GM18502 (cell line): ENCODE measurements around the gene MKLN1.

Experiments used
- ATAC-seq: cut with Tn5 transposase; IDR thresholded peaks from one replicate; pipeline ENCODE4 v1.9.1; 2021; ENCODE audit warnings: mild to moderate bottlenecking; ENCODE audit not compliant: unreplicated experiment, poor library complexity

The MKLN1 gene

DNA sequence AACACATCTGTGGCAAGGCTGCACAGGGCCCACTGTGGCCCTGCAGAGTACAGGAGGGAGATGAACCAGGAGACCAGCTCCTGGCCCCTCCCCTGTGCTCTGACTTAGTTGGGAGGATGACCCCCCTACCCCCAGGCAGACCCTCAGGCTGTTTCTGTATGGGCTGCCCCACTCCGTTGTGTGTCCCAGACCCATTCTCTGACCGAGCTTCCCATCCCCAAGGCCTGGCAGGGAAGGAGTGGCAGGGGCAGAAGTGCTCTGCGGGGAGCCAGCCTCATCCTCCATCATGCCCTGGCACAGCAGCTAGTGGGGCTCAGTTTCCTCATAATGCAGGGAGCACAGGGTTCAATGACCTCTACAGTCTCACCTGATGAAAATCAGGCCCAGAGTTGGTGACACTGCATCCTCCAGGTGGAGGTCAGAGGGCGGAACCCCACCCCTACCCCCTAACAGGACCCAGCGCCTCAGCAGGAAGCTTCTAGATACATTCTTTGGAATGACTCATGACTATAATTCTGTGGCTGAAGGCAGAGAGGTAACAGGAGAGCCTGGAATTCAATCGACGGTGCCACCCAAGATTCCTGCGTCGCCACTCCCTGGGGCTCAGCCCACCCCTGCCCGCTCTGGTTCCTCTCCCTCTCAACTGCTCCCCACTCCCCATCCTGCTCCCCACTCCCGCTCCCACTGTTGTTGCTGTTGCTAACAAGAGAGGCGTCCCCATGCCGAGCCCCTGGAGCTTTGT is 210.6 kb downstream of the MKLN1 start:
- ATAC-seq, result no peak

DNA sequence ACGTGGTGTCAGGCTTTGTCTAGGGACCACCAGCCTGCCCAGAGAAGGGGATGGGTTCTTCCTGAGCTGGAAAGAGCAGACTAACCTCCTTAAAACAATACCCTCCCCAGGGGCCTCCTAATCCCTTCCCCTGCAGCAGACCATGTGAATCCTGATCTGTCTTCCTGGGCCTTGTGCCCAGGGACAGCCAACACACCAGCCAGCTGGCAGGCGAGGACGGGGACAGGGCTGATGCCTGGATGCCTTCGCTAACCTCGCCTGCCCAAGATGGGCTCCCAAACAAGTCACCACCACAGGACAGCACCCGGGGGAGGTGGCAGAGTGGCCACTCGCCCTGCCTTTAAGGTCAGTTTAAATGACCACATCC is 211.1 kb downstream of the MKLN1 start:
- no peak for ATAC-seq

DNA sequence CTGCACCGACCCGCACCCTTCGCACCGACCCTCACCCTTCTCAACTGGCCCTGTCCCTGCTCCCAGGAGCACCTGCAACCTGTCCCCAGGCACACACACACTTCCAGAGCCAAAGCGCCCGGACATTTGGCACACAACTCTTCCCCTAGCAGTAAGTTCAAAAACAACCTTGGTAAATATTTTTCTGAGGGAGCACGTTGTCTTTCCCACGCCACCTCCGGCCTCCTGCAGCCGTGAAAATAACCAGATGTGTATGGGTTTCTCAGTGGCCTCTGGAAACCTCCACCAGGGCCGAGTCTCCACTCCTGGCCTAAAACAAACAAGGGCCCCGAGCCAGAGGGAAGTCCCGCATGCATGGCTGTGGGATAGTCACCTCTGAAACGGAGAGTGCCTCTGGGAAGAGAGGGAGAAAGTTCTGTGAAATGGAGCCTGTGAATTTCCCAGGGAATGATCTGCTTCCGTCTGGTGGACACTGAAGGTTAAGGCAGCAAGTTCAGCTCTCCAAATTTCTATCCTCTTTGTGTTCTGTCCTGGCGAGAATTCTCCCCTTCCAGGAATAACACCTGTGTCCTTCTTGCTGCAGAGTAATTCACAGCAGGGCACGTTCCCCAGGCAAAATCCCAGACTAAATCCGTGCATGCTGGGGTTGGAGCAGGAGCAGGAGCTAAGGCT is 213.0 kb downstream of the MKLN1 start:
- ATAC-seq, result no peak

DNA sequence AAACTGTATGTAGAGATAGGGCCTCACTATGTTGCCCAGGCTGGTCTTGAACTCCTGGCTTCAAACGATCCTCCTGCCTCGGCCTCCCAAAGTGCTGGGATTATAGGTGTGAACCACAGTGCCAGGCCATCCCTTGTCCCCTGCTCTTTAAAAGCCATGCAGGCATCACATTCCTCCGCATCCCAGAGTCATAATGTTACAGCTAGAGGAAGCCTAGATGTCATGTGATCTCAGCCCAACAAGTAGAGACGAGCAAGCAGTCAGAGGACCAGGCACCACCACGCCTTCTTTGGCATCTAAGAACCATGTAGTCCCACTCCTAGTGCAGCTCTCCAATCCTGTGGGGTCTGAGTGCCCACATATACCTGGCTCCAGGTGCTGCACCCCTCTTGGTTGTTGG is 215.6 kb downstream of the MKLN1 start:
- no peak for ATAC-seq

DNA sequence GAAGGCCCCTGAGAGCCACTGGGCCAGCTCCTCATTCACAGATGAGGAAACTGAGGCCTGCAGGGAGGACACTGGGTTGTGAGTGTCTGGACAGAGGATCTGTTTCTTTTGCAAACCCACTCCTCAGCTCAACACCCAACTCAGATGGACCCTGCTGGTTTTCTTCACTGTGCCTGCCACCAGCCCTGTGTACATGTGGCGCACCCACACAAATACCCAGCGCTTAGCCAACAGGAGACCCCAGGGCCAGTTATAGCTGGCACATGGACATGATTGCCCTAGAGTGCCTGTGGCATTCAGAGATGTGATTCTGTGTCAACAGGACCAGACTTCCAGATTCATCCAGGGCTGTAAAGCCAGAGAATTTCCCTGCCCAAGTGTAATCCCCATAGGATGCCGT is 216.3 kb downstream of the MKLN1 start:
- no peak for ATAC-seq

DNA sequence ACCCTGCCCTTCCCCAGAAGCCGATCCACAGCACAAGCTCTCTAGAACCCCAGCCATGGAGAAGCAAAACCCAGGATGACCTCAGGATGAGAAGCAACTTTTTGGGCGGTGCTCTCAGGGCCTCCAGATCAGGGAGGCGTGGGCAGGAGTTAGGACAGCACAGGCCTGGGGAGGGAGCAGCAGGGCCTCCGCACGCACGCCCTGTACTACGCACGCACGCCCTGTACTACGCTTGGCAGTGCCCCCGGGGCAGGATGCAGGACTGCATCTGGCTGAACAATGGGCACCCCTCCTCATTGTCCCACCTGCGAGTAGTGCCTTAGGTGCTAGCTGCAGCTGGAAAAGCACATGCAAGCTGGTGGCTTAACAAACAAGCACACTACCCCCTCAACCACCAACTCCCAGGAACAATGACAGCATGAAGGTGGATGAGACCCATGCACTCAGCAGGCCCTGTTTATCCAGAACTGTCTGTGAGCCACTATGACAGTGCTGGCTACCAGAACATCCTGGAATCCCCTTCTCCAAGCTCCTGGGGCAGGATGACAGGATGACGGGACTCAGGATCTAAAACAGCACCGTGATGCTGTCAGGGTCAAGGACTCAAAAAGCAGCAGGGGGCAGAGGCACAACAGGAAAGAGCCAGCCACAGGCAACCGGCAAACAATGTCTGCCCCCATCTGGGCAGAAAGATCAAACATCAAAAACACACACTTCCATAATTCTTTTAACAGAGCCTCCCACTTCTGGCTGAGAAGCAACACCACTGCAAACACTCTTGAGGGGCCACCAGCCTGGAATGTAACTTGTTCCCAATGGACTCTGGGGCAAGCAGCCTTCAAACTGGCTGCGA is 217.0 kb downstream of the MKLN1 start:
- no peak for ATAC-seq

DNA sequence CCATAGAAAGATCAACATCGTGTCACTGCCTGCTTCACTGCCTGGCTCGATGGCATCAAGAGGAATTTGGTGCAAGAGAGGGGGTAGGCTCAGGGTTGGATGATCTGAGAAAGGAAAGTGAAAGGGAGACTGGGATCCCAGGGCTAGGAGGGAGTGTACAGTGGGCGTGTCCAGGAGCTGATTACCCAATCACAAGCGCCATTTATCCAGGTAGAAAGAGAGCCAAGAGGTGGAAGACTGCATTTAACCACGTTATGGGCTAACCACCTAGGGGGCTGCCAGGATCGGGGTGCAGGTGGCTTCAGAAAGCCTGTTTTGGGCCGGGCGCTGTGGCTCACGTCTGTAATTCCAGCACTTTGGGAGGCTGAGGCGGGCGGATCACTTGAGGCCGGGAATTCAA is 218.4 kb downstream of the MKLN1 start:
- ATAC-seq, result no peak
